ENCODE results near the gene IFNA16. TPM values are rescaled to one million over a fixed set of nuclear protein-coding genes. Genes with fewer than 3 reads are reported as not detected.
"Not testable (repeated sequence)": the region's sequence is repeated elsewhere in the genome, so short reads cannot be mapped to it uniquely, and the experiment has no call there.

The IFNA16 gene
- not detected for polyA plus RNA-seq (2013, experiment 1 of 2)
- polyA plus RNA-seq (2013, experiment 2 of 2): not detected

- not testable (repeated sequence) for H3K27ac ChIP-seq (ENCODE audit: low read depth, low read length, severe bottlenecking); H3K9me3 ChIP-seq (ENCODE audit: control insufficient read depth, low read length)
- WGBS, 2 experiments (ENCODE audit: insufficient coverage in 2 of 2): 80 to 100% methylated on average over 1 of the region's 1 CpG
Measured at GRCh38 chr9:21217211-21217610, at the start of gene IFNA16. Gene IFNA16 (minus strand): TSS chr9:21217311. CDS start chr9:21217305, 6 bp downstream.

GRCh38 chr9:21265421-21266189, 48.5 kb upstream of the IFNA16 start:
- no peak overlapping the region for H3K4me3 ChIP-seq (ENCODE audit: extremely low read depth, insufficient read depth, low read length, poor library complexity, severe bottlenecking)
- no peaks in the 10 kb centered on the region for H3K9me3 ChIP-seq (ENCODE audit: control insufficient read depth, low read length)
- no peak overlapping the region for H3K27ac ChIP-seq (ENCODE audit: low read depth, low read length, severe bottlenecking)
- no peaks in the 10 kb centered on the region for H3K4me1 ChIP-seq (ENCODE audit: control insufficient read depth, insufficient read depth, low read length, poor library complexity, severe bottlenecking)
- WGBS, 2 experiments (ENCODE audit: insufficient coverage in 2 of 2): no CpG with 5 or more reads among the region's 1 CpG
- no peaks in the 10 kb centered on the region for H3K36me3 ChIP-seq (ENCODE audit: control insufficient read depth, insufficient read depth, low read length)

More at GRCh38 chr9:21217211-21217610, at the start of gene IFNA16:
- not testable (repeated sequence) for H3K4me1 ChIP-seq (ENCODE audit: control insufficient read depth, insufficient read depth, low read length, poor library complexity, severe bottlenecking); H3K4me3 ChIP-seq (ENCODE audit: extremely low read depth, insufficient read depth, low read length, poor library complexity, severe bottlenecking); H3K36me3 ChIP-seq (ENCODE audit: control insufficient read depth, insufficient read depth, low read length)

- Histone ChIP-seq H3K9me3 (ENCODE audit: control insufficient read depth, low read length) (no peaks in the 10 kb centered on the region), H3K36me3 (ENCODE audit: control insufficient read depth, insufficient read depth, low read length) (no peaks in the 10 kb centered on the region), H3K4me3 (ENCODE audit: extremely low read depth, insufficient read depth, low read length, poor library complexity, severe bottlenecking) (no peak overlapping the region), H3K27ac (ENCODE audit: low read depth, low read length, severe bottlenecking) (no peak overlapping the region), H3K4me1 (ENCODE audit: control insufficient read depth, insufficient read depth, low read length, poor library complexity, severe bottlenecking) (no peaks in the 10 kb centered on the region)
- 78 to 91% methylated on average over 4 of the region's 5 CpGs for WGBS, 2 experiments (ENCODE audit: insufficient coverage in 2 of 2)
Measured at GRCh38 chr9:21255538-21256212, 38.6 kb upstream of the IFNA16 start.

- Histone ChIP-seq H3K27ac (ENCODE audit: low read depth, low read length, severe bottlenecking) (peak overlapping the region; percentile 17), H3K36me3 (ENCODE audit: control insufficient read depth, insufficient read depth, low read length) (no peaks in the 10 kb centered on the region), H3K4me1 (ENCODE audit: control insufficient read depth, insufficient read depth, low read length, poor library complexity, severe bottlenecking) (no peaks in the 10 kb centered on the region), H3K4me3 (ENCODE audit: extremely low read depth, insufficient read depth, low read length, poor library complexity, severe bottlenecking) (no peak overlapping the region), H3K9me3 (ENCODE audit: control insufficient read depth, low read length) (no peaks in the 10 kb centered on the region)
- 0 to 6% methylated on average over 3 of the region's 3 CpGs for WGBS, 2 experiments (ENCODE audit: insufficient coverage in 2 of 2)
Measured at GRCh38 chr9:21252721-21253547, 35.8 kb upstream of the IFNA16 start.

GRCh38 chr9:21251638-21252037, 34.5 kb upstream of the IFNA16 start:
- 67 to 88% methylated on average over 2 to 3 of the region's 4 CpGs for WGBS, 2 experiments (ENCODE audit: insufficient coverage in 2 of 2)
- H3K4me1 ChIP-seq (ENCODE audit: control insufficient read depth, insufficient read depth, low read length, poor library complexity, severe bottlenecking): no peaks in the 10 kb centered on the region
- no peak overlapping the region for H3K4me3 ChIP-seq (ENCODE audit: extremely low read depth, insufficient read depth, low read length, poor library complexity, severe bottlenecking)
- no peaks in the 10 kb centered on the region for H3K9me3 ChIP-seq (ENCODE audit: control insufficient read depth, low read length)
- H3K27ac ChIP-seq (ENCODE audit: low read depth, low read length, severe bottlenecking): no peak overlapping the region
- no peaks in the 10 kb centered on the region for H3K36me3 ChIP-seq (ENCODE audit: control insufficient read depth, insufficient read depth, low read length)

GRCh38 chr9:21251190-21251589, 34.1 kb upstream of the IFNA16 start:
- WGBS, 2 experiments (ENCODE audit: insufficient coverage in 2 of 2): 67% methylated on average over 1 of the region's 1 CpG; no CpG with 5 or more reads in 1 of the 2 experiments
- no peaks in the 10 kb centered on the region for H3K36me3 ChIP-seq (ENCODE audit: control insufficient read depth, insufficient read depth, low read length)
- no peak overlapping the region for H3K4me3 ChIP-seq (ENCODE audit: extremely low read depth, insufficient read depth, low read length, poor library complexity, severe bottlenecking)
- H3K27ac ChIP-seq (ENCODE audit: low read depth, low read length, severe bottlenecking): no peak overlapping the region
- no peaks in the 10 kb centered on the region for H3K9me3 ChIP-seq (ENCODE audit: control insufficient read depth, low read length)
- H3K4me1 ChIP-seq (ENCODE audit: control insufficient read depth, insufficient read depth, low read length, poor library complexity, severe bottlenecking): no peaks in the 10 kb centered on the region

GRCh38 chr9:21244836-21245235, 27.7 kb upstream of the IFNA16 start:
- no peak overlapping the region for H3K4me3 ChIP-seq (ENCODE audit: extremely low read depth, insufficient read depth, low read length, poor library complexity, severe bottlenecking)
- H3K4me1 ChIP-seq (ENCODE audit: control insufficient read depth, insufficient read depth, low read length, poor library complexity, severe bottlenecking): no peaks in the 10 kb centered on the region
- no peaks in the 10 kb centered on the region for H3K36me3 ChIP-seq (ENCODE audit: control insufficient read depth, insufficient read depth, low read length)
- WGBS, 2 experiments (ENCODE audit: insufficient coverage in 2 of 2): 64 to 86% methylated on average over 2 of the region's 2 CpGs
- no peak overlapping the region for H3K27ac ChIP-seq (ENCODE audit: low read depth, low read length, severe bottlenecking)
- no peaks in the 10 kb centered on the region for H3K9me3 ChIP-seq (ENCODE audit: control insufficient read depth, low read length)

- H3K4me3 ChIP-seq (ENCODE audit: extremely low read depth, insufficient read depth, low read length, poor library complexity, severe bottlenecking): no peak within 1 kb of the TSS
- 92 to 100% methylated on average over 1 to 2 of the region's 2 CpGs for WGBS, 2 experiments (ENCODE audit: insufficient coverage in 2 of 2)
- H3K9me3 ChIP-seq (ENCODE audit: control insufficient read depth, low read length): no peaks in the 10 kb centered on the region
- no peaks in the 10 kb centered on the region for H3K36me3 ChIP-seq (ENCODE audit: control insufficient read depth, insufficient read depth, low read length)
- H3K27ac ChIP-seq (ENCODE audit: low read depth, low read length, severe bottlenecking): no peak within 1 kb of the TSS
- no peaks in the 10 kb centered on the region for H3K4me1 ChIP-seq (ENCODE audit: control insufficient read depth, insufficient read depth, low read length, poor library complexity, severe bottlenecking)
Measured at GRCh38 chr9:21239911-21240310, 22.8 kb upstream of the IFNA16 start, which contains the start of gene IFNA14. Gene IFNA14 (minus strand): TSS chr9:21240005. CDS start chr9:21239935, 70 bp downstream.

GRCh38 chr9:21236360-21236714, 19.2 kb upstream of the IFNA16 start:
- WGBS, 2 experiments (ENCODE audit: insufficient coverage in 2 of 2): no CpG with 5 or more reads among the region's 1 CpG
- not testable (repeated sequence) for H3K9me3 ChIP-seq (ENCODE audit: control insufficient read depth, low read length); H3K4me1 ChIP-seq (ENCODE audit: control insufficient read depth, insufficient read depth, low read length, poor library complexity, severe bottlenecking); H3K27ac ChIP-seq (ENCODE audit: low read depth, low read length, severe bottlenecking); H3K4me3 ChIP-seq (ENCODE audit: extremely low read depth, insufficient read depth, low read length, poor library complexity, severe bottlenecking); H3K36me3 ChIP-seq (ENCODE audit: control insufficient read depth, insufficient read depth, low read length)

GRCh38 chr9:21235468-21236359, 18.6 kb upstream of the IFNA16 start:
- H3K36me3 ChIP-seq (ENCODE audit: control insufficient read depth, insufficient read depth, low read length); H3K9me3 ChIP-seq (ENCODE audit: control insufficient read depth, low read length); H3K4me3 ChIP-seq (ENCODE audit: extremely low read depth, insufficient read depth, low read length, poor library complexity, severe bottlenecking); H3K4me1 ChIP-seq (ENCODE audit: control insufficient read depth, insufficient read depth, low read length, poor library complexity, severe bottlenecking); H3K27ac ChIP-seq (ENCODE audit: low read depth, low read length, severe bottlenecking): not testable (repeated sequence)
- 33 to 100% methylated on average over 1 of the region's 8 CpGs for WGBS, 2 experiments (ENCODE audit: insufficient coverage in 2 of 2)
